ENCODE measurements around the gene MCUR1. TPM values are rescaled to one million over a fixed set of nuclear protein-coding genes. Genes with fewer than 3 reads are reported as not detected.
A peak's percentile ranks its signal among the peaks of the same experiment; 100 is the strongest.
"Not testable (repeated sequence)": the region's sequence is repeated elsewhere in the genome, so short reads cannot be mapped to it uniquely, and the experiment has no call there.

MCUR1 gene
- total and polyA plus RNA-seq, 11 donors: 12.6 to 62.0 (median 28.0) TPM

GRCh38 chr6:13787137-13787536 is 27.2 kb downstream of the MCUR1 start:
- no peaks in the 10 kb centered on the region for H3K27me3 ChIP-seq
- no peaks in the 10 kb centered on the region for H3K9me3 ChIP-seq
- H3K36me3 ChIP-seq: peaks cover 0 to 40% (median 25%) of the 10 kb centered on the region in 9 donors
- peak; percentile 42 to 73 (median 58) for ATAC-seq
- H3K4me1 ChIP-seq: peaks cover 0 to 10% (median 2%) of the 10 kb centered on the region in 12 donors
- H3K27ac ChIP-seq: peak overlapping the region in 5 of 12 donors; percentile 28 to 78 (median 39)
- DNase-seq: no peak
- intact Hi-C loops (cut with DNase I): no loop called here
- 32 to 36% (median 33%) methylated on average over 8 of the region's 8 CpGs for WGBS, 4 donors
- H3K4me3 ChIP-seq: peak overlapping the region in 4 of 12 donors; percentile 6 to 25 (median 18)
- TF ChIP-seq POLR2A (IDR thresholded peaks at IDR 0.05) (no peak), CTCF (IDR thresholded peaks at IDR 0.05) (no peak)

GRCh38 chr6:13780162-13780561 is 34.2 kb downstream of the MCUR1 start:
- H3K36me3 ChIP-seq; H3K27me3 ChIP-seq; ATAC-seq; H3K27ac ChIP-seq; intact Hi-C loops (cut with DNase I); H3K4me1 ChIP-seq; H3K4me3 ChIP-seq; DNase-seq; H3K9me3 ChIP-seq: not testable (repeated sequence)
- 92 to 97% (median 93%) methylated on average over 8 of the region's 8 CpGs for WGBS, 4 donors

GRCh38 chr6:13778028-13778427 is 36.3 kb downstream of the MCUR1 start:
- TF ChIP-seq CTCF (IDR thresholded peaks at IDR 0.05): no peak
- no peak for TF ChIP-seq POLR2A (IDR thresholded peaks at IDR 0.05)
- ATAC-seq (no peak), DNase-seq (no peak)
- H3K9me3 ChIP-seq: no peaks in the 10 kb centered on the region
- H3K27me3 ChIP-seq: no peaks in the 10 kb centered on the region
- 93 to 97% (median 94%) methylated on average over 6 of the region's 6 CpGs for WGBS, 4 donors
- intact Hi-C loops (cut with DNase I): loop anchor here in 1 of 10 donors (10.0 kb wide), 1 partner anchor 143 kb away; no protein-coding TSS in a partner anchor
- H3K4me1 ChIP-seq: no peaks in the 10 kb centered on the region
- no peaks in the 10 kb centered on the region for H3K36me3 ChIP-seq
- no peak overlapping the region for H3K4me3 ChIP-seq
- no peak overlapping the region for H3K27ac ChIP-seq

- ATAC-seq (no peak), DNase-seq (no peak)
- Histone ChIP-seq H3K4me3 (no peak overlapping the region), H3K27me3 (no peaks in the 10 kb centered on the region), H3K9me3 (no peaks in the 10 kb centered on the region), H3K4me1 (no peaks in the 10 kb centered on the region), H3K36me3 (no peaks in the 10 kb centered on the region), H3K27ac (no peak overlapping the region)
- WGBS, 4 donors: 87 to 94% (median 89%) methylated on average over 9 of the region's 9 CpGs
- intact Hi-C loops (cut with DNase I): loop anchor here in 1 of 10 donors (10.0 kb wide), 1 partner anchor 142 kb away; no protein-coding TSS in a partner anchor
- TF ChIP-seq POLR2A (IDR thresholded peaks at IDR 0.05) (no peak), CTCF (IDR thresholded peaks at IDR 0.05) (no peak)
Observed at GRCh38 chr6:13776602-13777001, 37.8 kb downstream of the MCUR1 start.

- H3K4me3 ChIP-seq, H3K27me3 ChIP-seq, H3K9me3 ChIP-seq, H3K4me1 ChIP-seq, H3K27ac ChIP-seq, ATAC-seq, H3K36me3 ChIP-seq, DNase-seq: not testable (repeated sequence)
- WGBS, 4 donors: 86 to 96% (median 87%) methylated on average over 9 of the region's 9 CpGs
- intact Hi-C loops (cut with DNase I): loop anchor here in 1 of 10 donors (10.0 kb wide), 1 partner anchor 141 kb away; no protein-coding TSS in a partner anchor
Observed at GRCh38 chr6:13775466-13775865, 38.9 kb downstream of the MCUR1 start.

- H3K36me3 ChIP-seq, H3K4me1 ChIP-seq, H3K9me3 ChIP-seq, H3K27me3 ChIP-seq, H3K4me3 ChIP-seq, ATAC-seq, H3K27ac ChIP-seq, DNase-seq: not testable (repeated sequence)
- intact Hi-C loops (cut with DNase I): loop anchor here in 1 of 10 donors (10.0 kb wide), 1 partner anchor 138 kb away; no protein-coding TSS in a partner anchor
- WGBS, 4 donors: 96 to 98% (median 97%) methylated on average over 32 to 35 of the region's 35 CpGs
Observed at GRCh38 chr6:13772358-13773030, 41.9 kb downstream of the MCUR1 start.

Measured in heart left ventricle (tissue), 16 donors.